Measurements from ENCODE around the gene RYR2.

RYR2 gene

DNA sequence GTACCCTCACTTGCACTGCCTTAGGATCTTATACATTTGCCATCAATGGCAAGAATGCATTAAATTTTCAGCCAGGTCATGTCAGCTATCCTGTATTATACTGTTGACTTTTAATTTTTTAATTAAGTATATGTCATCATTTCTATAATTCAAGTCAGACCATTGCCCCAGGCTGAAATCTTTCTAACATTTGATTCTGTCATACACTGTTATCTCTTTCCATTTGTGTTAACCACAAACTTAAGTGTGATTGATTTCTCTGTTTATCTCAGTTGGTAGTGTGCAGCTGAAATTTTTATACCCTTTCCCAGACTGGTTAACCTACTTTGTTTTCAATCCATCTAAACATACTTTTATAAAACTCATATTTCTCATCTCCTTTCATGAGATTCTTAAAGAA, 695.5 kb downstream of the RYR2 start:
- DNase-seq (ENCODE audit: low spot score): no peak

- no peak for DNase-seq (ENCODE audit: low spot score)
These were observed 696.1 kb downstream of the RYR2 start for GRCh38 chr1:237737938-237738610.

- DNase-seq (ENCODE audit: low spot score): no peak
These were observed 698.9 kb downstream of the RYR2 start for GRCh38 chr1:237740846-237741245.

DNA sequence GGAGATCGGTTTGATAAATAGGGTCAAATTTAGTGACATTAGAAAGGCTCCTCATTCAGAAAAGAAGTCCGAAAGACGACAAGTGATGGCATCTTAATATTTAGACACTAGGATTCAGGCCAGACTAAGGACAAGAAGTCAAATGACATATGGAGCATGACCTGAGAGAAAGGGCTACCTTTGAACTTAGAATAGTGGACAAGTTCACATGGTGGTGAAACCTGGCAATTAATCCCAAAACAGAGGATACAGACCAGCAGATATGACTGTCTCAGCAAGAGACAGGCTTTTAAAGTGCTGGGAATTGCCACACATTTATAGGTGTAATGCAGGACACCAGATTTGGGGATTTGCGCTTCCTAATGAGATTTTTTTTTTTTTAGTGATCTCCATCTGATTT, 703.6 kb downstream of the RYR2 start:
- no peak for DNase-seq (ENCODE audit: low spot score)

GRCh38 chr1:237748171-237748960, 706.4 kb downstream of the RYR2 start:
- no peak for DNase-seq (ENCODE audit: low spot score)

GRCh38 chr1:237749122-237749521, 707.1 kb downstream of the RYR2 start:
- DNase-seq (ENCODE audit: low spot score): no peak

DNA sequence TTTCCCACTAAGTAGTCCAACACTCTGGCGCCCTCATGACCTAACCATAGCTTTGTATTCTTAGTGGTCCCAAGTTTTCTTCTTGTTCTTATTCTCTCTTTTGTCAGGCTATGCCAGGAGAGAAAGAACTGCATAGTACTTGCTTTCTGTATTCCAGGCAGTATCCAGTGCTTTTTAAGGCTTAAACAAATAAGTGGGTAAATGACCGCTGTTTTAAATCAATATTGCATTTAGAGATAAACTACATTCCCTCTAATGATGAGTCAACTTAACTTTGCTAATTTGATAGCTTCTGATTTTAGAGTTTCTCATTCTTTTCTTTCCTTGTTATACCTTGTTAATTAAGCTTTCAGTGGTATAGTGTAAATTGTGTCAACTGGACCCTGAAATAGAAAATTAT, 709.1 kb downstream of the RYR2 start:
- no peak for DNase-seq (ENCODE audit: low spot score)

- DNase-seq (ENCODE audit: low spot score): no peak
These were observed 712.6 kb downstream of the RYR2 start for GRCh38 chr1:237754627-237755026.

DNA sequence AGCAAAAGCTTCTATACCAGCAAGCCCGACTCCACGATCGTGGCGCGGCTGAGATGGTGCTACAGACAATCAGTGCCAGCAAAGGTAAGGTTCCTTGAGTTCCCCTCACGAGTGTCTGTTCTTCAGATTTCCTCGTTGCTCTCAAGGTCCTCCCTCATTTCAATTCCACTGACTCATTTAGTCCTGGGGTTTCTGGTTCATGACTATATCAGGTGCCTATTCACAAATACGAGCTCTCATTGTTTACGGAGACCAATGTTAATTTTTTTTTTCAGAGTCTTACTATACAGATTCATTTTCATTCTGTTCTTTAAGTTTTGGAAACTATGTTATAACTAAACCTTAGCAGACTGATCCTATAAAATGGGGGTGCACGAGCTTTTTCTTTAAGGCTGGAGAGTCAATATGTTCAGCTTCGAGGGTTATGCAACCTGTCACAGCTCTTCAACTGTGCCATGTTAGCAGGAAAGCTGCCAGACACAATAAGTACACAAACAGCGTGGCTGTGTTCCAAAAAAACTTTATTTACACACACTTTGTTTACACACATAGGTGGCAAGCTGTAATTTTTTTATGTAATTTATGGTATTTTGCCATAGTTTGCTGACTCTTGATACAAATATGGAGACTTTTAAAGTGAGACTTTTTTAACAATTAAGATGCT, 714.5 kb downstream of the RYR2 start:
- no peak for DNase-seq (ENCODE audit: low spot score)

DNA sequence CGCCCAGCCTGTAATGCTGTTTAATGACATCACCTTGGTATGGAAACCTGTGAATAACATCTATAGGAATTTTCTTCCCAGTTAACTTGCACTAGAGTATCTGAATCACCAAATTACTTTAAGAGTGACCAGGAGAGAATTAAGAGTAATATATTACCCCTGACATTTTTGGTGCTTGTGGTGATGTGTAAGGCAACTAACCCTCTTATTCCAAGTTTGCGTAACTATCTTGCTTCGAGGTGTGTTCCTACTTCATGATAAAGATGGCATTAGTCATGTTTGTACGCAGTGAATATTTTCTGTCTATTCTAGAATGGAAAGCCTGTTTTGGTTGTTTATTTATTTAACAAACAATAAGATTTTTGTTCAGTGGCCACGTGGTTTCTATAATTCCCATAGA, 717.4 kb downstream of the RYR2 start:
- DNase-seq (ENCODE audit: low spot score): no peak

GRCh38 chr1:237760951-237761350, 719.0 kb downstream of the RYR2 start:
- no peak for DNase-seq (ENCODE audit: low spot score)

DNA sequence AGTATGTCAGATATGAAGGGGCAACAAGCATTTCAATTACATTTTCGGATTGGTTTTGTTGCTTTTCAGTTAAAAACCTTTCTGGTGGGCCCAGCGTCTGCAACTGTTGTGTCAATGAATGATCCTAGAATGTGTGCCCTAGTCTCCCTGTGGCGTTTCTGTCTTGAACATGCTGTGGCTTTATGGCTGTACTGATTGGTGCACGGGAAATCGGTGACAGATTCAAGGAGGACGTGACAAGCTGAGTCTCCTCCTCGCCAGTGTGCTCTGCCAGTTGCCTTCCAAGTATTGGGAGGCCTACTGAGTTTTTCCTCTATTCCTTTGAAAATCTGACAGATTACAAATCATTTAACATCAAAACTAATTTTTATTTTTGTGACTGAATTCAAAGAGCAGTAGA, 721.2 kb downstream of the RYR2 start:
- DNase-seq (ENCODE audit: low spot score): no peak

DNA sequence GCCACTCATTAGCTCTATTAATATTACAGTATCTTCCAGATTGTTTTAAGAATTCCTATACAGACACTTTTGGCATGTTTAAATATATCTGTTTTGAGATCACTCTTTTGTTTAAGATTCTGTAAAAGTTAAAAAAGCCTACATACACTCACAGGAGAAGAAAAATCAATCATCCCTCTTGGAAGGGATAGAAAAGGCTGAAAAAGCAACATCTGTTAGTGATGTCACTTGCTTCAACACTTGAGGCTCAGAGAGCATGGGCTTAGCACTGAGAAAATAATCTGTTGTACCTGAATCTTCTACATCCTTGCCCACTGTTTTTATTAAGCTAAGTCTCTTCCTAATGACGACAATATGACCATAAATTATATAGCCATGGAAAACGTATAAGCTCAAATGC, 721.8 kb downstream of the RYR2 start:
- no peak for DNase-seq (ENCODE audit: low spot score)

DNA sequence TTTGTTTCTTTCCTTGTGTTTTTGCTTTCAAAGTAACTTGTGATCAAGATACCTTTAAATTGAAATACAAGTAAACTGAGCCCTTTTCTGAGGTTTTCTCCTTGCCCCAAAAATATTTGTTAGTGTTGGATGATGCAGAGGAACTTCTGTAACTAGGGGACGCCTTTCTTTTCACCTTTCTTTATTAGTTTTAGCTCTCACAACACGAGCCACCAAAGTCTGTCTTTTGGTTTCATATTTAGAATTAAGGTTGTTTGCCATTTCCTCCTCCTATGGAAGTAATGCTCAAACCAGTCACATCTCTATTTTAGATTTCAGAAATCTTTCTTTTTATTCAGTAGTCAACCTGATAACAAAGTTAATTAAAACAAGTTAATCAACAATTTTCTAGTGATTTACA, 727.9 kb downstream of the RYR2 start:
- DNase-seq (ENCODE audit: low spot score): no peak

GRCh38 chr1:237772009-237772408, 730.0 kb downstream of the RYR2 start:
- DNase-seq (ENCODE audit: low spot score): no peak

DNA sequence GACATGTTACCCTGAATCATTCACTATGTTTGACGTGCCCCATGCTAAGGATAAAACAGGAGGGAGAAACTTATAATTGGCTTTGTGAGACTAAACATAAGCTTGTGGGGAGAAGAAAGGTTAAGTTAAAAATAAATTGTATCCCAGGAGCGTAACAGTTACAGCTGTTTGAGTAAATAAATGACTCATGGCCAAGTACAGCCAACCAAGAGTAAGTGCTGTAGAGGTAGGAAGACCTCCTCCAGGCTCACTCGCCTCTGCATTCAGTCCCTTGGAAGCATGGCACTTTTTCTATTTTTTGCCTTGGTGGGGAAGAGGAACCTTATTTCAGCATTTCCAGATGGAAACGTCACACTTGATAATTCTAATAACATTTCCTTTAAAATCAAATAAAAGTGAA, 732.3 kb downstream of the RYR2 start:
- no peak for DNase-seq (ENCODE audit: low spot score)

GRCh38 chr1:237779356-237779755, 737.4 kb downstream of the RYR2 start:
- no peak for DNase-seq (ENCODE audit: low spot score)

- no peak for DNase-seq (ENCODE audit: low spot score)
These were observed 744.2 kb downstream of the RYR2 start for GRCh38 chr1:237786066-237786719.

DNA sequence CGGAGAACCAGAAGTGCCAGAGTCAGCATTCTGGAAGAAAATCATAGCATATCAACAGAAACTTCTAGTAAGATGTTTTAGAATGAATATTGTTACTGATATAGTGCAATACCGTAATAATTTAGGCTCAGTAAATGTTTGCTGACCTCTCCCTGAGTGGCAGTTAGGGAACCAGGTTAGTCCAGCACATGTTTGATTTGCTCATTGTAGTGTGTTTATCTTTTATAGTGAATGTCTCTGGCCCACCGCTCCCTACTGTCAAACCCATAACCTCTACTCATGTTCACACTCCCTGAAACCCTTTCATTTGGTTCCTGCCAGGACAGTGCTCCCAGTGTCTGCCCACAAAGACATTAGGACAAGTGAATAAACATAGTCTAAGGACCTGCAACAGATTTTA, 746.1 kb downstream of the RYR2 start:
- DNase-seq (ENCODE audit: low spot score): no peak

DNA sequence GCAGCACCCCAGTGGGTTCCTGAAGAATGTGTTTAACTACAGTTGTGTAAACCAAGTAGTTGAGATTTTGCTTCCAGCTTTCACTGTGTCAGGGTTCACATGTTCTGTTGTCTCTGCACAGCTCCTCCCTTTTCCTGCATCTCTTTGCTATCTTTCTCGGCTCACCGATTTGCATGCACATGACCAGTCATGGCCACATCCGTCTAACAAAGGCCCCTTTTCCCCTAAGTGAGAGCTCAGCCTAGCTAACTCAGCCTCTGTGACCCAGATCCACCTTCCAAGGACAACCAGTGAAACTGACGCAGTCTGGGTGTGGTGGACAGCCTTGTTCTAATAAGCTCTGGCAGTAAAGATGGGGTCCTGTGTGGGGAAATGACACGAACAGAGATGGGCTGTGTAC, 747.6 kb downstream of the RYR2 start:
- DNase-seq (ENCODE audit: low spot score): no peak

DNA sequence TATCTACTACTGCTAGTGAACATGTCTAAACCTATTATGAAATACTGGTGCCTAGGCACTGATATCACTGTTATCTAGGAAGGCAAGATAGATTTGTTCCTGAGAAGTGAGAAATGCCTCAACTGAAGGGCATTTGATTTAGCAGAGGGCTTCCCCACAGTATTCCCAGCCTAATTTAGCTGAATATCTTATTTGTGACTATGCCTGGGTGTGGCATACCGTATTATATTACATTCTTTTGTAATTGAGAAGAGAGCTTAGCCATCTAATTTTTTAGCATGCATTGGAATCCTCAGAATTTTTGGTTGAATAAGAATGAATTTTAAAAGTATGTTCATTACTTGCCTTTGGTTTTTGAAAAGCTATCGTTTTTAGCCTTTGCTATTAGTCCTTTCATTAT, 749.6 kb downstream of the RYR2 start:
- no peak for DNase-seq (ENCODE audit: low spot score)

DNA sequence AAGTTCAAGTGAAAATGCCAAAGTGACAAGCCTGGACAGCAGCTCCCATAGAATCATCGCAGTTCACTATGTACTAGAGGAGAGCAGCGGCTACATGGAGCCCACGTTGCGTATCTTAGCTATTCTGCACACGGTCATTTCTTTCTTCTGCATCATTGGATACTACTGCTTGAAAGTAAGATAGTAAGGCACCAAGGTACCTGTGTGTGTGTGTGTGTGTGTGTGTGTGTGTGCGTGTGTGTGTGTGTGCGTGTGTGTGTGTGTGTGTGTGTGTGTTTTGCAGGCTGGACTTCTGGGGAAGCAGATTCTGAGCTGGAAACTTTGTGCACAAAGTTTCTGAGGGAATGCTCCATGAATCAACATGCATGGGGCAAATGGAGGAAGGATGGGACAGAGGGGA, 750.2 kb downstream of the RYR2 start:
- DNase-seq (ENCODE audit: low spot score): no peak

GRCh38 chr1:237792726-237793125, 750.7 kb downstream of the RYR2 start:
- DNase-seq (ENCODE audit: low spot score): no peak

Data from pons (tissue), 1 donor.